ENCODE results near the gene CEMIP.

DNA sequence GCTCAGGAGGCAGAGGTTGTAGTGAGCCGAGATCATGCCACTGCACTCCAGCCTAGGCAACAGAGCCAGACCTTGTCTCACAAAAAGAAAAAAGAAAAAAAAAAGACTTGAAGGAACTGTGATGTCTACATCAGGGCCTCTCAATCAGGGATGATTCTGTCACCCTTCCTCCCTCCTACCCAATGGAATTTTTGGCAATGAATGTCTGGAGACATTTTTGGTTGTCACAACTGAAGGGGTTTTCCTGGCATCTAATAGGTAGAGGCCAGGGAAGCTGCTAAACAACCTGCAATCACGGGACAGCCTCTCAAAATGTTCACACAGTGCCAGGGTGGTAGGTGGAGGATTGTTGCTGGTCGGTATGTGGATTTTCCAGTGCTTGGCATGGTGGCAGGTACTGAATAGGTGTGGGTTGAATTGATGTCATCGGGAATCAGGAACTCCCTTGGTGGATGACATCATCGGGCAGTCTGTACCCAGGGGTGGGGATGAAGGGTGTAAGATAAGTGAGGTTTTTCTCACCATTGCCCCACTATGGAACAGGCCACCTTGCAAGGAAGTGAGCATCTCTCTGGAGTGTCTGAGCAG, 139.1 kb downstream of the CEMIP start:
- TF ChIP-seq CTCF (conservative IDR thresholded peaks at IDR 0.05; ENCODE audit: low read depth, low read length) (no peak), POLR2A (IDR thresholded peaks at IDR 0.05; ENCODE audit: low read depth, low read length) (no peak), SMC3 (IDR thresholded peaks at IDR 0.05; ENCODE audit: low read depth, low read length) (no peak), MAFK (IDR thresholded peaks at IDR 0.05; ENCODE audit: low read depth, low read length) (no peak)

Measured in IMR-90 (cell line).